Prostate gland (tissue), 2 donors: ENCODE measurements around the gene EPO. TPM values are rescaled to one million over a fixed set of nuclear protein-coding genes. Genes with fewer than 3 reads are reported as not detected.

ENCODE experiments used
- DNase-seq: peaks from one replicate; pipeline ENCODE4 v3.0.0-alpha.2; 2019; ENCODE audit warnings: low spot score
- H3K27ac ChIP-seq, 2 donors: fragments of 200-600 bp; sonication (generic); 2 replicates each; pipeline ENCODE4 v1.5.1; 2017 to 2019
- H3K27me3 ChIP-seq: fragments of 200-600 bp; sonication (generic); replicated peaks from 2 replicates; pipeline ENCODE4 v1.5.1; 2019; ENCODE audit not compliant: insufficient read depth
- H3K36me3 ChIP-seq, 2 donors: fragments of 200-600 bp; sonication (generic); 1 replicate in 1 of 2; 2 replicates in 1 of 2; pipeline versions ENCODE4 v1.5.1 to v1.8.1; 2017 to 2019
- H3K4me1 ChIP-seq: fragments of 200-600 bp; sonication (generic); replicated peaks from 2 replicates; pipeline ENCODE4 v1.5.1; 2019
- H3K4me3 ChIP-seq, 2 donors: fragments of 200-600 bp; sonication (generic); 2 replicates each; pipeline ENCODE4 v1.5.1; 2017 to 2019
- H3K9me3 ChIP-seq: fragments of 200-600 bp; sonication (generic); 2 replicates; pipeline ENCODE4 v1.5.1; 2017
- POLR2A ChIP-seq: fragments of 450-650 bp; IDR thresholded peaks from one replicate; pipeline ENCODE4 v1.6.1; 2016; ENCODE audit warnings: antibody characterized with exemption, mild to moderate bottlenecking
- POLR2AphosphoS5 ChIP-seq: sonication (generic); formaldehyde crosslinking; IDR thresholded peaks from one replicate; pipeline ENCODE4 v1.6.1; 2017; ENCODE audit warnings: antibody characterized with exemption
- WGBS: methylation state at CpG from one replicate; pipeline ENCODE4 v1.1.5; 2018; 5-methylcytosine and 5-hydroxymethylcytosine counted together
- intact Hi-C: fragments of 100-400 bp; cut with DNase I; formaldehyde crosslinking; loops from one replicate; pipeline ENCODE4 v1.14.2; 2022
- total RNA-seq, 2 donors: library from RNA; depleted of rRNA; stranded (reverse); fragments of >200 nt; gene quantifications; one replicate each; pipeline ENCODE4 v1.1.0, GENCODE V29; 2016
- TF ChIP-seq, protein P1 (sequence below), 4 experiments: fragments of 200-600 bp in 2 of 4; fragments of 450-650 bp in 2 of 4; sonication (generic) in 2 of 4; IDR thresholded peaks; 1 replicate in 3 of 4; 2 replicates in 1 of 4; pipeline ENCODE4 v1.5.1; 2016 to 2019; ENCODE audit warnings: antibody characterized with exemption in 4 of 4, mild to moderate bottlenecking in 2 of 4, moderate library complexity in 2 of 4

The EPO gene
- total RNA-seq, 2 donors from 2014 or later: 1.6 TPM; not detected in 1

DNA sequence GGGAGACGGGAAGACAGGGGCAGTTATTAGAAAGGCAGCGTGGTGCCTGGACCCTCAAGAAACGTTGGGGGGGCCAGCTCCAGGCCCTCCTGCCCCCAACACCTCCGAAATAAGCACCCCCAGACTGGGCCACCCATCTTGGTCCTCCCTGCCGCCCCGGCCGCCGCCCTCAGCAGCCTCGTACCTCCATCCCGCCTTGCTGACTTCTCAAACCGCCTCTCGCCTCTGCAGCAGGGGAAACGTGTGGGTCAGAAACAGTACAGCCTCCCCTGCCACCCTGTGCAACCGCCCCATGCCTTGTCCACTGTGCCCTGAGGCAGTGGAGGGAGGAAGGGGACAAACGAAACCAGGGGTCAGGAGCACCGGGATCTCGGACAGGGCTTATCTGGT, 33.5 kb upstream of the EPO start:
- no peaks in the 10 kb centered on the region for H3K9me3 ChIP-seq
- H3K27ac ChIP-seq: no peak overlapping the region
- H3K27me3 ChIP-seq: no peaks in the 10 kb centered on the region
- peaks cover 7% of the 10 kb centered on the region for H3K4me1 ChIP-seq
- no peak for TF ChIP-seq POLR2A
- no peak for TF ChIP-seq POLR2AphosphoS5
- TF ChIP-seq, protein P1, sequence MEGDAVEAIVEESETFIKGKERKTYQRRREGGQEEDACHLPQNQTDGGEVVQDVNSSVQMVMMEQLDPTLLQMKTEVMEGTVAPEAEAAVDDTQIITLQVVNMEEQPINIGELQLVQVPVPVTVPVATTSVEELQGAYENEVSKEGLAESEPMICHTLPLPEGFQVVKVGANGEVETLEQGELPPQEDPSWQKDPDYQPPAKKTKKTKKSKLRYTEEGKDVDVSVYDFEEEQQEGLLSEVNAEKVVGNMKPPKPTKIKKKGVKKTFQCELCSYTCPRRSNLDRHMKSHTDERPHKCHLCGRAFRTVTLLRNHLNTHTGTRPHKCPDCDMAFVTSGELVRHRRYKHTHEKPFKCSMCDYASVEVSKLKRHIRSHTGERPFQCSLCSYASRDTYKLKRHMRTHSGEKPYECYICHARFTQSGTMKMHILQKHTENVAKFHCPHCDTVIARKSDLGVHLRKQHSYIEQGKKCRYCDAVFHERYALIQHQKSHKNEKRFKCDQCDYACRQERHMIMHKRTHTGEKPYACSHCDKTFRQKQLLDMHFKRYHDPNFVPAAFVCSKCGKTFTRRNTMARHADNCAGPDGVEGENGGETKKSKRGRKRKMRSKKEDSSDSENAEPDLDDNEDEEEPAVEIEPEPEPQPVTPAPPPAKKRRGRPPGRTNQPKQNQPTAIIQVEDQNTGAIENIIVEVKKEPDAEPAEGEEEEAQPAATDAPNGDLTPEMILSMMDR (IDR thresholded peaks at IDR 0.05): no peak
- peaks cover 29 to 66% of the 10 kb centered on the region in 2 donors for H3K36me3 ChIP-seq
- no peak for DNase-seq
- intact Hi-C loops: no loop called here
- H3K4me3 ChIP-seq: no peak overlapping the region
- WGBS: 88% methylated on average over 17 of the region's 17 CpGs

DNA sequence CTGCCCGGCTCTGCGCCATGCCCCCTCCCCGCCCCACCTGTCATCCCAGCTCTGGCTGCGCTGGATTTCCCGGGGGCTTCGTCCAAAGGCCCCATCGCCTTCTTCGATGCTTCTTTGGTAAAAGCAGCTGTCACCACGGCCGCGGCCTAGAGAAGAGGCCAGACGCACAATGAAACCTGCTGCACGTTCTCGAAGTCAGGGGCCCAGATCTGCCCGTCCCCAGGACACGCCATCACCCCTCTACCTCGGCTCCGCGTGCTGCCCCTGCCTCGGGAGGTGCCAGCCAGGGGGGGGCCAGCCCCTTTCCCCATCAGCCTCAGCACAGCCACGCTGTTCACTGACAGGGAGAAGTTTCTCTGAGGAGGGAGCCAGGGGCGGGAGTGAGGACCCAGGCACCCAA, 33.0 kb upstream of the EPO start:
- peaks cover 7% of the 10 kb centered on the region for H3K4me1 ChIP-seq
- WGBS: 86% methylated on average over 21 of the region's 22 CpGs
- intact Hi-C loops: no loop called here

DNA sequence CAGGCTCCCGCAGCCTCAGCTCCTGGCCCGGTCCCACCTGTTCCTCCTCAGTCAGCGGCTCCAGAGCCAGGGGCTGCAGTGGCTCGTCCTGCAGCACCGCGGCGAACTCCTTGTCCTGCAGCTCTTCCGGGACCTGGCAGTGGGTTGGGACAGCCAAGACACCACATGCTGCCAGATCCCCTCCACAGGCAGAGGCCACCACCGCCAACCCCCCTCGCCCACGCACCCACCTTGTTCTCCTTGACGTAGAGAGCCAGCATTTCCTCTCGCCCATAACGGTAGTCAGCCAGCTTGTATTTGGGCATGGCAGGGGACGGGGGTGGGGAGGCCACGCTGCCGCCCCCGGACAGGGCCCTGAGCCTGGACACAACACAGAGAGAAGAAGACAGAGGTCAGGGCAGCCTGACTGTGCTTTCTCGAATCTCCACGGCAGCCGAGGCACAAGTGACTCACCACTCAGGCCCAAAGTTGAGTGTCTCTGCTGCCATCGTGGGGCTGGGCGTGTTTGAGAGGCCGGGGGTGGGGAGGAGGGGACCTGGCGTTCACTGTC, 32.4 kb upstream of the EPO start:
- Histone ChIP-seq H3K27ac (no peak overlapping the region), H3K4me1 (peaks cover 11% of the 10 kb centered on the region), H3K27me3 (no peaks in the 10 kb centered on the region), H3K9me3 (no peaks in the 10 kb centered on the region), H3K36me3 (peaks cover 23 to 57% of the 10 kb centered on the region in 2 donors), H3K4me3 (no peak overlapping the region)
- intact Hi-C loops: no loop called here
- DNase-seq: no peak
- TF ChIP-seq, protein P1 (IDR thresholded peaks at IDR 0.05): no peak
- TF ChIP-seq POLR2AphosphoS5 (no peak), POLR2A (no peak)
- 68% methylated on average over 22 of the region's 25 CpGs for WGBS

More for the DNA sequence above, 33.0 kb upstream of the EPO start:
- Histone ChIP-seq H3K9me3 (no peaks in the 10 kb centered on the region), H3K27ac (no peak overlapping the region), H3K27me3 (no peaks in the 10 kb centered on the region), H3K4me3 (no peak overlapping the region), H3K36me3 (peaks cover 29 to 63% of the 10 kb centered on the region in 2 donors)
- DNase-seq: no peak
- TF ChIP-seq POLR2AphosphoS5 (no peak), POLR2A (no peak)
- TF ChIP-seq, protein P1 (IDR thresholded peaks at IDR 0.05): no peak

DNA sequence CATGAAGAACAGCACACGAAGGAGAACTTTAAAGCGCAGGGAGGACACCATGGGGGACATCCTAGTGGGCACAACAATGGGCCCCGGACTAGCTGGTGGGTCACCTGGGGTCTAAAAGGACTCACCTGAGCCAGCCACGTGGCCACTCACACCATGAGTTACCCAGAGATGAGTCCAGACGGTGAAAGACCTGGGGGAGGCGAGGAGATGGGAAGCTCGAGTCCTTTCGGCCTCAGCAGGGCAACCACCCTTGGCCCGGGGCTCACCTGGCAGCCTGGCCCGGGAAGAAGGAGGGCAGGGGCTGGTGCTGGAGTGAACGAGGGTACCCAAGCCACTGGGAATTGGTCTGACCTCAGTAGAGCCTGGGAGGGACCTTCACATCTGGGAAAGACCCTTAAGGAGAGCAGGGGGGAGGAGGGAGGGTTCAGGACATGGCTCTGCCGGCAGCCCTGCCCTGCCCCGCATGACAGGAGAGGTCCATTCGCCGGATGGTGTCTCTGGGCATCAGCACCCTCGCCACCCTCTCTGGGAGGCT, 31.9 kb upstream of the EPO start:
- H3K4me3 ChIP-seq: no peak overlapping the region
- no peak for DNase-seq
- no peak for TF ChIP-seq POLR2AphosphoS5
- no peaks in the 10 kb centered on the region for H3K9me3 ChIP-seq
- peaks cover 13% of the 10 kb centered on the region for H3K4me1 ChIP-seq
- H3K27ac ChIP-seq: no peak overlapping the region
- H3K36me3 ChIP-seq: peaks cover 21 to 51% of the 10 kb centered on the region in 2 donors
- 77% methylated on average over 16 of the region's 16 CpGs for WGBS
- intact Hi-C loops: no loop called here
- no peaks in the 10 kb centered on the region for H3K27me3 ChIP-seq

DNA sequence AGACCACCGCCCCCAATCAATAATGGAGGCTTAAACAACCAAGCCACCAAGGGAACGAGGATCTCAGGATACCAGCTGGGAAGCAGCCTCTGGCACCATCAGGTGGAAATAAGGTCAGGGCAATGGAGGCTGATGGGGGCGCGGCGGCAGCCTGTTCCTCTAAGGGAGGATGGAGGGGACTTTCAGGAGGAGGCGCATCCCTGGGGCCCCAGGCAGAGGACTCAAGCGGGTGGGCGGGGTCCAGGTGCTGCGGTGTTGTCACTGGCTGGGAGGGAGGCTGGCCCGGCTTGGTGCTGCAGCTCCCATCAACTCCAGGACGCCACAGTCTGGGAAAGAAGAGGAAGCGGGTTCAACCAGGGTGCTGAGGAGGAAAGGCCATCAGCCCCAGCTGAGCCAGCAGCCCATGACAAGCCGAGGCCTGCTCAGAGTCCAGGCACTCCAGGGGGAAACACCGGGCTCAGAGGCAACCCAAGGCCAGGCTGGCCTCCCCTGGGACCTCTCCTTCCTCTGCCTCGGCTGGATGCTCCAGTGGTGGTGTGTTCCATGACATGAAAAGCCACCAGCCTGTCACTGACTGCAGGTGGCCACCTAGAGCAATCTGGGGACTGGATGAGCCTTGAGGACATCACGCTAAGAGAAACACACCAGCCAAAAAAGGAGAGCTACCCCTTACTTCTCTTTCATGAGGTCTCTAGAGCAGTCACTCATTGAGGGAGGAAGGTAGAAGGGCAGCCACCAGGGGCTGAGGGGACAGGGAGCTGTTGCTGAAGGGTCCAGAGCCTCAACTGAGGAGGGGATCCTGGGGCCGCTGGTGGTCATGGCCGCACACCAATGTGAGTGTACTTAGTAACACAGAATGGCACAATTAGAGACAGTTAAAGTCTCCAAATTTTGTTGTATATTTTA, 30.8 kb upstream of the EPO start:
- Histone ChIP-seq H3K4me3 (no peak overlapping the region), H3K27ac (no peak overlapping the region), H3K4me1 (peaks cover 13% of the 10 kb centered on the region), H3K27me3 (no peaks in the 10 kb centered on the region), H3K9me3 (no peaks in the 10 kb centered on the region), H3K36me3 (peaks cover 15 to 40% of the 10 kb centered on the region in 2 donors)
- DNase-seq: no peak
- intact Hi-C loops: loop anchor here (2.0 to 5.0 kb wide), 4 partner anchors 77 to 222 kb away; partner anchors contain the start of genes FBXO24, LRCH4 and MOSPD3
- TF ChIP-seq POLR2A (no peak), POLR2AphosphoS5 (no peak)
- TF ChIP-seq, protein P1 (IDR thresholded peaks at IDR 0.05): no peak
- WGBS: 75% methylated on average over 18 of the region's 18 CpGs
